Measurements from ENCODE around the gene TMEM179. TPM values are rescaled to one million over a fixed set of nuclear protein-coding genes. Genes with fewer than 3 reads are reported as not detected.

TMEM179 gene
- polyA plus RNA-seq, 1 donor from 2014 or later = 20.3 TPM

DNA sequence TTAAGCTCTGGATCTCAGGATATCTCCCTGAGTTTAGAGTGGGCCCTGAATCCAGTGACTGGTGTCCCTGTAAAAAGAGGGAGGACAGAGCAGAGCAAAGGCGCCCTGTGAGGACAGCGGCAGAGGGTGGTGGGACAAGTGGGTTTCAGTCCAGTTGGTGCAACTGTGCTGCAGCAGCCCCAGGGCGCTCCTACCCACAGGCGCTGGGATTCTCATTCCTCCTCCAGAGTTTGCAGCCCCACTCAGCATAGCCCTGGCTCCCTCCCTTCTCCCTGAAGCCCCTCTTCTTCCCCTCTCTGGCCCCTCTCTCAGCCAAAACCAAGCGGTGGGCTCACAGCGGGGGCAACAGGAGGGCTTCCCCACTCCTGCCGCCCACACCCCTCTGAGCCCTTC lies 1.6 kb downstream of the TMEM179 start:
- Histone ChIP-seq H4K20me1 (ENCODE audit: insufficient read depth) (no peaks in the 10 kb centered on the region), H3K4me2 (ENCODE audit: low read length) (no peak overlapping the region), H3K9me2 (ENCODE audit: insufficient read depth, low read length) (no peaks in the 10 kb centered on the region), H3F3A (ENCODE audit: insufficient read depth, low read length, poor library complexity, severe bottlenecking) (no peaks in the 10 kb centered on the region), H3K9ac (ENCODE audit: low read length) (no peak overlapping the region), H3K4me3 (ENCODE audit: low read length) (no peak overlapping the region), H3K9me3 (ENCODE audit: low read length) (no peaks in the 10 kb centered on the region), H3K27ac (ENCODE audit: low read length) (no peak overlapping the region), H3K27me3 (ENCODE audit: insufficient read depth, low read depth, low read length) (peaks cover 27% of the 10 kb centered on the region), H3K79me2 (replicated peaks; ENCODE audit: insufficient read depth, low read length) (no peaks in the 10 kb centered on the region), H3K36me3 (ENCODE audit: insufficient read depth, low read length) (no peaks in the 10 kb centered on the region), H2AFZ (ENCODE audit: low read depth, low read length) (no peak overlapping the region)
- TF ChIP-seq, protein P1, sequence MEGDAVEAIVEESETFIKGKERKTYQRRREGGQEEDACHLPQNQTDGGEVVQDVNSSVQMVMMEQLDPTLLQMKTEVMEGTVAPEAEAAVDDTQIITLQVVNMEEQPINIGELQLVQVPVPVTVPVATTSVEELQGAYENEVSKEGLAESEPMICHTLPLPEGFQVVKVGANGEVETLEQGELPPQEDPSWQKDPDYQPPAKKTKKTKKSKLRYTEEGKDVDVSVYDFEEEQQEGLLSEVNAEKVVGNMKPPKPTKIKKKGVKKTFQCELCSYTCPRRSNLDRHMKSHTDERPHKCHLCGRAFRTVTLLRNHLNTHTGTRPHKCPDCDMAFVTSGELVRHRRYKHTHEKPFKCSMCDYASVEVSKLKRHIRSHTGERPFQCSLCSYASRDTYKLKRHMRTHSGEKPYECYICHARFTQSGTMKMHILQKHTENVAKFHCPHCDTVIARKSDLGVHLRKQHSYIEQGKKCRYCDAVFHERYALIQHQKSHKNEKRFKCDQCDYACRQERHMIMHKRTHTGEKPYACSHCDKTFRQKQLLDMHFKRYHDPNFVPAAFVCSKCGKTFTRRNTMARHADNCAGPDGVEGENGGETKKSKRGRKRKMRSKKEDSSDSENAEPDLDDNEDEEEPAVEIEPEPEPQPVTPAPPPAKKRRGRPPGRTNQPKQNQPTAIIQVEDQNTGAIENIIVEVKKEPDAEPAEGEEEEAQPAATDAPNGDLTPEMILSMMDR (IDR thresholded peaks at IDR 0.05; ENCODE audit: poor library complexity, severe bottlenecking) = no peak
- TF ChIP-seq SMC3 (conservative IDR thresholded peaks at IDR 0.05; ENCODE audit: poor library complexity) (no peak), RAD21 (conservative IDR thresholded peaks at IDR 0.05) (no peak), EZH2 (IDR thresholded peaks at IDR 0.05; ENCODE audit: borderline replicate concordance, insufficient read depth, low read length, poor library complexity, severe bottlenecking) (no peak), EP300 (conservative IDR thresholded peaks at IDR 0.05; ENCODE audit: poor library complexity, severe bottlenecking) (no peak), MXI1 (conservative IDR thresholded peaks at IDR 0.05; ENCODE audit: poor library complexity, severe bottlenecking) (no peak), TAF1 (IDR thresholded peaks at IDR 0.05; ENCODE audit: low read depth) (no peak)

DNA sequence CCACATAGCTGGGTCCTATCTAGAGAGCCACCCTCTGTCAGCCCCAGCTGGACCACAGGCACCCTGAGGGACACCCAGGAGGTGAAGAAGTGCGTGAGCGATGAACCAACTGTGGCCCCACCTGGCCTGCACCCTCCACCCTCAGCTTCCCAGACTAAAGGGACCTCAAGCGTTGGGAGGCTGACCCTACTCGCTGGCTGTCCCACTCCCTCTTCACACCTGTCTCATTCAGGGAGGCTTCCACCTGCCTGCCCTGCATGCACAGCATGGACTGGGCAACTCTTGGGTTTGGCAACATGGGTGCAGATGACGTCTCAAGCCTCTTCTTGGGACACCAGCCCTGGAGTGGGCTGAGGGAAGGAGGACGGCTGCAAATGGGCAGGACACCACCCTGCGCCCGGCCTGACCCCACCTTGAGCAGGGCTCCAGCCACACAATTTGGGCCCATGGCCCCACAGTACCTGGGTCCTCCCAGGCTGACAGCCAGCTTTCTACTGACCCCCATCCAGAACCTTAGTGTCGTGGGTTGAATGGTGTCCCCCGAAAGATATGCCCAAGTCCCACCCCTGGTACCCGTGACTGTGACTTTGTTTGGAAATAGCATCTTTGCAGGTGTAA lies 2.1 kb downstream of the TMEM179 start:
- no peak overlapping the region for H2AFZ ChIP-seq (ENCODE audit: low read depth, low read length)
- no peaks in the 10 kb centered on the region for H3K79me2 ChIP-seq (replicated peaks; ENCODE audit: insufficient read depth, low read length)
- H3F3A ChIP-seq (ENCODE audit: insufficient read depth, low read length, poor library complexity, severe bottlenecking) = no peaks in the 10 kb centered on the region
- no peak for TF ChIP-seq EZH2 (IDR thresholded peaks at IDR 0.05; ENCODE audit: borderline replicate concordance, insufficient read depth, low read length, poor library complexity, severe bottlenecking)
- TF ChIP-seq TAF1 (IDR thresholded peaks at IDR 0.05; ENCODE audit: low read depth) = no peak
- TF ChIP-seq, protein P2, sequence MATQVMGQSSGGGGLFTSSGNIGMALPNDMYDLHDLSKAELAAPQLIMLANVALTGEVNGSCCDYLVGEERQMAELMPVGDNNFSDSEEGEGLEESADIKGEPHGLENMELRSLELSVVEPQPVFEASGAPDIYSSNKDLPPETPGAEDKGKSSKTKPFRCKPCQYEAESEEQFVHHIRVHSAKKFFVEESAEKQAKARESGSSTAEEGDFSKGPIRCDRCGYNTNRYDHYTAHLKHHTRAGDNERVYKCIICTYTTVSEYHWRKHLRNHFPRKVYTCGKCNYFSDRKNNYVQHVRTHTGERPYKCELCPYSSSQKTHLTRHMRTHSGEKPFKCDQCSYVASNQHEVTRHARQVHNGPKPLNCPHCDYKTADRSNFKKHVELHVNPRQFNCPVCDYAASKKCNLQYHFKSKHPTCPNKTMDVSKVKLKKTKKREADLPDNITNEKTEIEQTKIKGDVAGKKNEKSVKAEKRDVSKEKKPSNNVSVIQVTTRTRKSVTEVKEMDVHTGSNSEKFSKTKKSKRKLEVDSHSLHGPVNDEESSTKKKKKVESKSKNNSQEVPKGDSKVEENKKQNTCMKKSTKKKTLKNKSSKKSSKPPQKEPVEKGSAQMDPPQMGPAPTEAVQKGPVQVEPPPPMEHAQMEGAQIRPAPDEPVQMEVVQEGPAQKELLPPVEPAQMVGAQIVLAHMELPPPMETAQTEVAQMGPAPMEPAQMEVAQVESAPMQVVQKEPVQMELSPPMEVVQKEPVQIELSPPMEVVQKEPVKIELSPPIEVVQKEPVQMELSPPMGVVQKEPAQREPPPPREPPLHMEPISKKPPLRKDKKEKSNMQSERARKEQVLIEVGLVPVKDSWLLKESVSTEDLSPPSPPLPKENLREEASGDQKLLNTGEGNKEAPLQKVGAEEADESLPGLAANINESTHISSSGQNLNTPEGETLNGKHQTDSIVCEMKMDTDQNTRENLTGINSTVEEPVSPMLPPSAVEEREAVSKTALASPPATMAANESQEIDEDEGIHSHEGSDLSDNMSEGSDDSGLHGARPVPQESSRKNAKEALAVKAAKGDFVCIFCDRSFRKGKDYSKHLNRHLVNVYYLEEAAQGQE (IDR thresholded peaks at IDR 0.05; ENCODE audit: borderline replicate concordance) = no peak
- TF ChIP-seq POLR2AphosphoS5 (IDR thresholded peaks at IDR 0.05) = no peak
- no peak overlapping the region for H3K27ac ChIP-seq (ENCODE audit: low read length)
- H3K27me3 ChIP-seq (ENCODE audit: insufficient read depth, low read depth, low read length) = peaks cover 23% of the 10 kb centered on the region
- no peak overlapping the region for H3K4me3 ChIP-seq (ENCODE audit: low read length)
- H3K4me2 ChIP-seq (ENCODE audit: low read length) = no peak overlapping the region
- no peaks in the 10 kb centered on the region for H3K9me2 ChIP-seq (ENCODE audit: insufficient read depth, low read length)
- no peaks in the 10 kb centered on the region for H3K9me3 ChIP-seq (ENCODE audit: low read length)
- H3K9ac ChIP-seq (ENCODE audit: low read length) = no peak overlapping the region
- H3K36me3 ChIP-seq (ENCODE audit: insufficient read depth, low read length) = no peaks in the 10 kb centered on the region
- H4K20me1 ChIP-seq (ENCODE audit: insufficient read depth) = no peaks in the 10 kb centered on the region

Data from neural cell (in vitro differentiated cells).